Lower leg skin (tissue), 4 donors: ENCODE measurements around the gene RPS28. TPM values are rescaled to one million over a fixed set of nuclear protein-coding genes. Genes with fewer than 3 reads are reported as not detected.
"Not testable (repeated sequence)": the region's sequence is repeated elsewhere in the genome, so short reads cannot be mapped to it uniquely, and the experiment has no call there.

Source experiments
- DNase-seq, 2 donors: peaks; one replicate each; pipeline ENCODE4 v3.0.0-alpha.2; 2019; ENCODE audit warnings: low spot score in 2 of 2
- H3K4me3 ChIP-seq: fragments of 200-600 bp; sonication (generic); 2 replicates; pipeline ENCODE4 v1.5.1; 2017; ENCODE audit warnings: mild to moderate bottlenecking, low read depth; ENCODE audit not compliant: poor library complexity, severe bottlenecking
- CTCF ChIP-seq, 3 donors: fragments of 450-650 bp; IDR thresholded peaks; one replicate each; pipeline ENCODE4 v1.5.1; 2016; ENCODE audit warnings: antibody characterized with exemption in 3 of 3, mild to moderate bottlenecking in 3 of 3, moderate library complexity in 2 of 3
- POLR2A ChIP-seq, 2 donors: fragments of 450-650 bp; IDR thresholded peaks; one replicate each; pipeline ENCODE4 v1.6.1; 2016 to 2017; ENCODE audit warnings: antibody characterized with exemption in 2 of 2, mild to moderate bottlenecking in 1 of 2, moderate library complexity in 1 of 2
- WGBS, 2 donors: methylation state at CpG; one replicate each; pipeline ENCODE4 v1.1.5; 2018; 5-methylcytosine and 5-hydroxymethylcytosine counted together
- intact Hi-C: fragments of 100-400 bp; cut with DNase I; formaldehyde crosslinking; loops from one replicate; pipeline ENCODE4 v1.15.0; 2023; ENCODE audit warnings: low total_unique reads
- total RNA-seq, 4 donors: library from RNA; depleted of rRNA; stranded (reverse); fragments of >200 nt; gene quantifications; one replicate each; pipeline ENCODE4 v1.1.0, GENCODE V29; 2016

Gene RPS28
- total RNA-seq: 100 to 1,000 TPM; 427 to 879 (median 727) TPM

GRCh38 chr19:8321067-8321985 lies at the start of gene RPS28, which contains the start of gene NDUFA7:
Gene RPS28 (plus strand): TSS chr19:8321496. CDS start chr19:8321531, 35 bp downstream.
Gene NDUFA7 (minus strand): TSS chr19:8321375. CDS start chr19:8321358, 17 bp downstream.
- 0 to 1% methylated on average over 35 to 58 of the region's 72 CpGs for WGBS, 2 donors
- peak; percentile 95 to 100 for DNase-seq
- peak within 1 kb of the TSS; percentile 87 for H3K4me3 ChIP-seq
- intact Hi-C loops: loop anchor here (10.0 kb wide), 1 partner anchor 57 kb away; no protein-coding TSS in a partner anchor
- TF ChIP-seq CTCF (IDR thresholded peaks at IDR 0.05): peak in 1 of 3 donors; percentile 7
- TF ChIP-seq POLR2A (IDR thresholded peaks at IDR 0.05): peak in 1 of 2 donors; percentile 74

- intact Hi-C loops, DNase-seq, H3K4me3 ChIP-seq: not testable (repeated sequence)
- no CpG with 5 or more reads among the region's 9 CpGs for WGBS, 2 donors
Observed at GRCh38 chr19:8276508-8276907, 44.8 kb upstream of the RPS28 start.

- DNase-seq, intact Hi-C loops, H3K4me3 ChIP-seq: not testable (repeated sequence)
- no CpG with 5 or more reads among the region's 9 CpGs for whole genome bisulfite sequencing, 2 donors
Observed at GRCh38 chr19:8291337-8291736, 30.0 kb upstream of the RPS28 start.

GRCh38 chr19:8302357-8302691 lies 19.0 kb upstream of the RPS28 start:
- TF ChIP-seq POLR2A (IDR thresholded peaks at IDR 0.05): no peak
- no peak for TF ChIP-seq CTCF (IDR thresholded peaks at IDR 0.05)
- peak; percentile 24 to 87 for DNase-seq

GRCh38 chr19:8302734-8303133 lies 18.6 kb upstream of the RPS28 start:
- H3K4me3 ChIP-seq: no peak overlapping the region
- WGBS, 2 donors: 62 to 74% methylated on average over 7 of the region's 7 CpGs
- TF ChIP-seq POLR2A (IDR thresholded peaks at IDR 0.05): no peak
- TF ChIP-seq CTCF (IDR thresholded peaks at IDR 0.05): no peak
- DNase-seq: peak; percentile 10 to 77
- intact Hi-C loops: no loop called here

More at GRCh38 chr19:8302357-8302691, 19.0 kb upstream of the RPS28 start:
- intact Hi-C loops: no loop called here
- no peak overlapping the region for H3K4me3 ChIP-seq
- 65 to 67% methylated on average over 5 to 11 of the region's 11 CpGs for WGBS, 2 donors

- DNase-seq: peak; percentile 13 to 86
- intact Hi-C loops: no loop called here
- WGBS, 2 donors: 77% methylated on average over 33 of the region's 33 CpGs
Observed at GRCh38 chr19:8304841-8305621, 16.3 kb upstream of the RPS28 start.

More at GRCh38 chr19:8304841-8305621, 16.3 kb upstream of the RPS28 start:
- TF ChIP-seq CTCF (IDR thresholded peaks at IDR 0.05) (no peak), POLR2A (IDR thresholded peaks at IDR 0.05) (no peak)
- no peak overlapping the region for H3K4me3 ChIP-seq
